ENCODE results near the gene TOM1L2.

Gene TOM1L2

DNA sequence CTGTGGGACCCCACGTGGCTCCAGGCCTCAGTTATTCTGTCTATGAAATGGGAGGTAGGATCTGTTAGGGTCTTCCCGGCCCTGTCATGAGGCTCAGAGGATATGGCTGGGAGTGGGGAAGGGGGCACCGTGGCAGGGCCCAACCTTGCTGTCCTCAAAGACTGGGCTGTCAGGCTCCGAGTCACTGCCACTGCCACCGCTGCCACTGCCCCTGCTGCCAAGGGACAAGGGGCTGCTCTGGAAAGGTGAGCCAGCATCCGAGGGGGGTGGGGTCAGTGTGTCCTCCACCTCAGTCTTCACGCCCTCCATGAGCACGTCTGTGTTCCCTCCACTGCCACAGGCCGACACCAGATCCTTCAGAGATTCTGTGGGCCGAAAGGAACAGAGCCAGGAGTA is 154.7 kb downstream of the TOM1L2 start:
- DNase-seq (ENCODE audit: extremely low read depth, low read depth) = no peak
- TF ChIP-seq, protein P1, sequence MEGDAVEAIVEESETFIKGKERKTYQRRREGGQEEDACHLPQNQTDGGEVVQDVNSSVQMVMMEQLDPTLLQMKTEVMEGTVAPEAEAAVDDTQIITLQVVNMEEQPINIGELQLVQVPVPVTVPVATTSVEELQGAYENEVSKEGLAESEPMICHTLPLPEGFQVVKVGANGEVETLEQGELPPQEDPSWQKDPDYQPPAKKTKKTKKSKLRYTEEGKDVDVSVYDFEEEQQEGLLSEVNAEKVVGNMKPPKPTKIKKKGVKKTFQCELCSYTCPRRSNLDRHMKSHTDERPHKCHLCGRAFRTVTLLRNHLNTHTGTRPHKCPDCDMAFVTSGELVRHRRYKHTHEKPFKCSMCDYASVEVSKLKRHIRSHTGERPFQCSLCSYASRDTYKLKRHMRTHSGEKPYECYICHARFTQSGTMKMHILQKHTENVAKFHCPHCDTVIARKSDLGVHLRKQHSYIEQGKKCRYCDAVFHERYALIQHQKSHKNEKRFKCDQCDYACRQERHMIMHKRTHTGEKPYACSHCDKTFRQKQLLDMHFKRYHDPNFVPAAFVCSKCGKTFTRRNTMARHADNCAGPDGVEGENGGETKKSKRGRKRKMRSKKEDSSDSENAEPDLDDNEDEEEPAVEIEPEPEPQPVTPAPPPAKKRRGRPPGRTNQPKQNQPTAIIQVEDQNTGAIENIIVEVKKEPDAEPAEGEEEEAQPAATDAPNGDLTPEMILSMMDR (IDR thresholded peaks at IDR 0.05; ENCODE audit: low read depth, low read length) = no peak

DNA sequence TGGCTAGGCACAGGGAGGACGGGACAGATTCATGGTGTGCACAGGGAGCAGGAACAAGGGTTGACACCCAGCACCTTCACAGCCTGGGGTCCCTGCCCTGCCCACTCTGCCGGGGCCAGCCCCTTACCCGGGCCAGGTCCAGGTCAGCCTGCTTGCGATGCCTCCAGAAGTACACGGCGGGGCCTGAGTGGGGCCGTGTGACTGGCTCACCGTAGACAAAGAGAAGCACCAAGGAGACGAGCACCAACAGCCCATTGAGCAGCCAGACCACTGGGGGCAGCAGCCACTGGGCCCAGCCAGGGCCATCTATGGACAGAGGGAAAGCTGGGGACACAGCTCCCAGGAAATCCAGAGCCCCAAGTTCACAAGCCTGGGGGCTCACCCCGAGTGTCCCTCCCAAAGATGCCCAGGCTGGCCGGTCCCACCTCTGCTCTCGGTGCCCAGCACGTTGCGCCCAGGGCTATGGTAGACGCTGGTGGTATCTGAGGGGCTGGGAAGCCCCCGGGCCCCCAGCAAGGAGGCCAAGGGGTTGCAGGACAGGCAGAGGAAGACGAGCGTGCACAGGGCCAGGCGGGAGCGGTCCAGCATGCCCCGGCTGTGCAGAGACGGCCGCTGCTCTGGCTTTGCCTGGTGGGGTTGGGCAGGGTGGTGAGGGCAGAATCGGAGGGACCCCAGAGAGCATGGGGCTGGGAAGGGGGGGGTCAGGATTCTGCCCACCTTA is 155.2 kb downstream of the TOM1L2 start:
- TF ChIP-seq, protein P1 (IDR thresholded peaks at IDR 0.05; ENCODE audit: low read depth, low read length) = no peak
- DNase-seq (ENCODE audit: extremely low read depth, low read depth) = no peak

DNA sequence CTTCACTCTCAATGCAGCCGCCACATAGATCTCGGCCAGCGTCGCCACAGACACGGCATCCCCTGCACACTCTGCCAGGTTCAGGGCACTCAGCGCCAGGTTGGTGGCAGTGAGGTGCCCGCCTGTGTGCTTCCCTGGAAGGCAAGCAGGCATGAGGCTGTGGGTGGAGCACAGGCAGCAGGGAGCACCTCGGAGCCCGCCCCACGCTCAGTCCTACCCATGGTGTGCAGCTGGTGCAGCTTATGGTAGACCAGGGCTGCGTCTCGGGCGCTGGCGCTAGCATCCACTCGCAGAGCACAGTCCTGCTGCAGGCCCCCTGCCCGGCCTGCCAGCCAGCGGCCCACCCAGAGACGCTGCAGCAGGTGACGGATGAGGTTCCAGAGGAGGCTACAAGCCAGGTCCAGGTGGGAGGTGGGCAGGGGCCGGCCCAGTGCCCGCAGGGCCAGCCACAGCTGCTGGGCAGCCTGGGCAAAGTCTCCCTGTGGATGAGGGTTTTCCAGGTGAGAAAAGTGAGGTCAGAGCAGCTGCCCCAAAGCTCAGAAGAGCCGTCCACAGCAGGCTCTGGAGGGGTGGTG is 155.9 kb downstream of the TOM1L2 start:
- DNase-seq (ENCODE audit: extremely low read depth, low read depth) = no peak
- TF ChIP-seq, protein P1 (IDR thresholded peaks at IDR 0.05; ENCODE audit: low read depth, low read length) = no peak

DNA sequence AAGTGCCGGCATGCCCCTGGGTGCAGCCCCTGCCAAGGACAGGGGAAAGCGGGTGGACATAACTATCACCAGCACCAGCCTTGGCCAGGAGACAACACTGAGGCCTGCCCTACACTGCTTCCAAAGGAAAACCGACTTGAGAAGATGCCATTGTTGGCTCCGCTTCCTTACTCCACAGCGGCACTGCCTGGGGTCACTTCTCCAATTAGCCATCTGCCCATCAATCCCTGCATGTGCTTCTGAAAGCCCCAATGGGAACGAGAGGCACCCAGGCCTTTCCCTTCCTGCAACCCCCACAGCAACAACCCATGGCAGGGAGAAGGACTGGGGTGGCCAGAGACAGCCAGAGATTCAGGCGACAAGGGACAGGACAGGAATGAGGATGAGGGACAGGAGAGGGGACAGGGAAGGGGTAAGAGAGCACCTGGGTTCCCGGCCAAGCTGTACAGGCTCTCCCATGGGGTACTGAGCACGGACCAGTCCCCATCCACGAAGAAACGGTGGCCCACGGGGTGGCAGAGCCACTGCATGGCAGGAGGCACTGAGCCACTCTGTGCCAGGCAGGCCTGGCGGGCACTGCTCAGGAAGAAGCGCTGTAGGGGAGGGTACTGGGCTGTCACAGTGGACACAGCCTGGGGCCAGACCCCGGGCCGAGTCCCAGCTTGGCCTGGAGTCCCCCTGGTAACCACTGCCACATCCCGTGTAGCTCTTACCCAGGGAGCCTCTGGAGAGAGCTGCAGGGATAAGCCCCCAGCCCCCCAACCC is 156.6 kb downstream of the TOM1L2 start:
- no peak for DNase-seq (ENCODE audit: extremely low read depth, low read depth)

DNA sequence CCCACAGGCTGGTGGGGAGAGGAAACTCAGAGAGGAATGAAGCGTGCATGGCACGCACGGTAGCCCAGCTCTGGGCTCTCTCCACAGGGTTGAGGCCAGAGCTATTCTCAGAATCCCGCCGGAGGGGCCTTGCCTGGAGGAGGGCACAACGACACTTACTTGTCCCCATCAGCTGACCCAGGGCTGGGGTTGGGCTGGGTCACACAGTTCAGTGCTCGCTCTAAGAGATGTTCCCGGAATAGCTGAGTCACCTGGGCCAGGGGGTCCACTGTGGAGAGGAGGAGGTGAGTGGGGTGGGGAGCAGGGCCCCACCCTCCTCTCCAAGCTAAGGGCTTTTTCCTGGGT is 157.2 kb downstream of the TOM1L2 start:
- TF ChIP-seq, protein P1 (IDR thresholded peaks at IDR 0.05; ENCODE audit: low read depth, low read length) = no peak
- DNase-seq (ENCODE audit: extremely low read depth, low read depth) = no peak

More for the DNA sequence above, 156.6 kb downstream of the TOM1L2 start:
- TF ChIP-seq, protein P1 (IDR thresholded peaks at IDR 0.05; ENCODE audit: low read depth, low read length) = no peak

DNA sequence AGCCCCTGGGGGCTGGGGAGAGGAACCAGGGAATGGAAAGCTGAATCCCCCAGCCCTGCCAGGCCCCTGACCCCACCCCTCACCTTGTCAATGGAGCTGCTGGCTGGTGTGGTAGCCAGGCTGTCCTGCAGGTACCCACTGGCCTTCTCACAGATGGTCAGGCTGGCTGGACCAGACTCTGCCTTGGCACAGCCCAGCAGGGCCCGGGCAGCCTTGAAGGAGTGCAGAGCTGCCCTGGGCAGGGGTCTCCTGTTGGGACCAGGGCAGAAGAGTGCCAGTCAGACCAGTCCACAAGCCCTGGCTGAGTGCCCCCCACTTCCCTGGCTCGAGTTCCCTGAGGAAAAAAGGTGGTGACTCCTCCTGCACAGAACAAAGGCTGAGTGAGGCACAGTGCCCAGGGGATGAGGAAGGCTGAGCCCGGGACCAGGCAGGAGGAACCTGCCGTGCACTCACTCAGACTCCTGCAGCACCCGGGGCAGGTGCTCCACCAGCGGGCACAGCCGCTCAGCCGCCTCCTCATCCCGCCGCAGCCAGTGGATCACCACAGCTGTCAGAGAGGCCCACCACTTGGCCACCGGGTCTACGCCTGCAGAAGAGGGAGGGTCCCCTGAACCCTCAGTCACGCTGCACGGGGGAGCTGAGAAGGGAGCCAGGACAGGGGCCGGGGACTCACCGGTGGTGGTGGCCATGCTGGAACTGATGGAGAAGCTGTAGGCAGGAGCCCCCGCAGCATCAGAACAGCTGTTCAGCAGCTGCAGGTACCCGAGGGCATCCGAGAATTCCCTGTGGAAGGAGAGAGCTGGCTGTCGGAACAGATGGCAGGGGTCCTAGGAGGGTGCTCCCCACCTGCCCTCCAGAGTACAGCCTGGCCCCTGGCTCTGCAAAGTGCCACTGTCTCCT is 157.8 kb downstream of the TOM1L2 start:
- no peak for DNase-seq (ENCODE audit: extremely low read depth, low read depth)
- TF ChIP-seq, protein P1 (IDR thresholded peaks at IDR 0.05; ENCODE audit: low read depth, low read length) = no peak
